Left ventricle myocardium superior (tissue), 1 donor: Measurements from ENCODE around the gene UBL7. TPM values are rescaled to one million over a fixed set of nuclear protein-coding genes. Genes with fewer than 3 reads are reported as not detected.

ENCODE experiments used
- ATAC-seq: fragments of 200-7000 bp; cut with Tn5 transposase; one replicate; pipeline ENCODE4 v1.9.1; 2020; ENCODE audit warnings: mild to moderate bottlenecking, moderate library complexity
- DNase-seq: peaks from one replicate; pipeline ENCODE4 v3.0.0-alpha.2; 2020
- intact Hi-C: fragments of 100-400 bp; cut with micrococcal nuclease; formaldehyde crosslinking; loops from one replicate; pipeline ENCODE4 v1.11.0; 2022
- total RNA-seq: library from RNA; stranded (reverse); fragmentation: NEBNext Ultra II Directional; extraction: Animal tissue kit (Norgen Biotek cat#: 25700); gene quantifications from one replicate; pipeline ENCODE4 v1.2.1, GENCODE V29; 2021
- donor health status: DM: no; HTN: yes; CAD: no; lungs with severe emphysema.

UBL7 gene
- total RNA-seq, 1 donor from 2014 or later = 55.1 TPM

GRCh38 chr15:74427607-74428441 lies 33.1 kb downstream of the UBL7 start:
- no peak for ATAC-seq
- no peak for DNase-seq
- intact Hi-C loops = no loop called here

- ATAC-seq (no peak), DNase-seq (no peak)
- intact Hi-C loops = no loop called here
Measured at GRCh38 chr15:74426404-74427281, 34.3 kb downstream of the UBL7 start.

DNA sequence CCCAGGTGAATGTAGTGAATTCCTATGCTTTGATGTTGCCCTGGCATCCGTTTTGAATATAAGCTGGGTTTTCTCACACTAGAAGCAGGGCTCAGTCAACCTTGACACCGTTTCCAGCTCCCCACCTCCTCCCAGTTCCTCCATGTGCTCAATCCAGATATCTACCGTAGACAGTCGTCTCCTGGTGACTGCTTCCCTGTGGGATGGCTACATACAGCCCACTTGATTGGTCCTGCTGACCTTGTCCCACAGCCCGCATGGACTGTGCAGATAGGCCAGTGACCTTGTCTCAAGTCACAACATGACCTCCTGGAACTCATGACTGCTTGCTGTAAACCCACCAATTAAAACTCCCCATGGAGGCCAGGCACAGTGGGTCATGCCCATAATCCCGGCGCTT lies 35.3 kb downstream of the UBL7 start:
- DNase-seq = no peak
- intact Hi-C loops = no loop called here
- ATAC-seq = no peak

DNA sequence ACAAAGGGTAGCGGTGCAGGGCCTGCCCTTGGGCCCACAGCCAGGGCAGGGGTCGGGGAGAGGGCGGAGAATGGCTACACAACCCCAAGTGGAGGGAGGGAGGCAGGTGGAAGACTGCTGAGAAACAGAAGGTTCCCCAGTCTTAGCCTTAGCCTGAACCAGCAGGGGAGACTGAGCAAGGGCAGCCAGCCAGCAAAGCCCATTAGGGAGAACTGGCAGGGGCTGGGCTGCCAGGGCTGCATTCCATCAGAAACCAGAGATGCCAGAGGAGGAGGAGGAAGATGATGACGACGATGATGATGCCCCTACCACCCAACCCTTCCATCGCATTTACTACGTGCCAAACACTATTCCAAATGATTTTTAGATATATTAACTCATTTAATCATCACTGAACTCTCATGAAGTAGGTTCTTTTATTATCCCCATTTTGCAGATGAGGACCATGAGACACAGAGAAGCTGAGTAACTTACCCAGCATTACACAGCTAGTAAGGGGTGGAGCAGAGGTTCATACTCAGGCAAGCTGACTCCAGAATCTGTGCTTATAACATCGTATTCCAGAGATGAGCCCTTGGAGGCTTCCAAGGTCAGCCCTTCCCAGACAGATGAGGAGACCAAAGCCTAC lies 35.9 kb downstream of the UBL7 start:
- no peak for ATAC-seq
- intact Hi-C loops = no loop called here
- no peak for DNase-seq

GRCh38 chr15:74423431-74424257 lies 37.3 kb downstream of the UBL7 start:
- intact Hi-C loops = no loop called here
- DNase-seq = no peak

GRCh38 chr15:74422652-74423430 lies 38.1 kb downstream of the UBL7 start:
- DNase-seq (no peak), ATAC-seq (no peak)
- intact Hi-C loops = no loop called here

More at GRCh38 chr15:74423431-74424257, 37.3 kb downstream of the UBL7 start:
- ATAC-seq = no peak

- intact Hi-C loops = no loop called here
- ATAC-seq (no peak), DNase-seq (no peak)
Measured at GRCh38 chr15:74422265-74422651, 38.7 kb downstream of the UBL7 start.

GRCh38 chr15:74421302-74422245 lies 39.4 kb downstream of the UBL7 start:
- no peak for DNase-seq
- intact Hi-C loops = no loop called here

GRCh38 chr15:74420193-74420905 lies 40.6 kb downstream of the UBL7 start:
- ATAC-seq (peak; percentile 80), DNase-seq (no peak)
- intact Hi-C loops = no loop called here

More at GRCh38 chr15:74421302-74422245, 39.4 kb downstream of the UBL7 start:
- no peak for ATAC-seq

DNA sequence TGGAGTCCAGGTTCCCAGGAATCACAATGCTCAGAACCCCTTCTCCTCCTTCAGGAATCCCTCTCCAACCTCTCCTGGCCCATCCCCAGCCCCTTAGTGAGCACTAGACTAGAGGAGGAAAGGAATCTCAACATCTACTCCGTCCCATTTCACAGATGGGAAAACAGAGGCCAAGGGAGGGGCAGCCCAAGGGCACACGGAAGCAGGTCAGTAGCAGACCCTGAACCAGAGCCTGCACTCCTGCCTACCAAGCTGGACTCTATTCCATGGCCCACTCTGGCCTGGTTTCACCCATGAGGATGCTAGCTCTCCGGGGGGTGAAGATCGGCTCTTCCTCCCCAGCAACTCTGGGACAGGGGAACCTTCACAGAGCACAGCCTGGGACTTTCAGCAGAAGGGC lies 41.5 kb downstream of the UBL7 start:
- intact Hi-C loops = no loop called here
- DNase-seq (no peak), ATAC-seq (no peak)

DNA sequence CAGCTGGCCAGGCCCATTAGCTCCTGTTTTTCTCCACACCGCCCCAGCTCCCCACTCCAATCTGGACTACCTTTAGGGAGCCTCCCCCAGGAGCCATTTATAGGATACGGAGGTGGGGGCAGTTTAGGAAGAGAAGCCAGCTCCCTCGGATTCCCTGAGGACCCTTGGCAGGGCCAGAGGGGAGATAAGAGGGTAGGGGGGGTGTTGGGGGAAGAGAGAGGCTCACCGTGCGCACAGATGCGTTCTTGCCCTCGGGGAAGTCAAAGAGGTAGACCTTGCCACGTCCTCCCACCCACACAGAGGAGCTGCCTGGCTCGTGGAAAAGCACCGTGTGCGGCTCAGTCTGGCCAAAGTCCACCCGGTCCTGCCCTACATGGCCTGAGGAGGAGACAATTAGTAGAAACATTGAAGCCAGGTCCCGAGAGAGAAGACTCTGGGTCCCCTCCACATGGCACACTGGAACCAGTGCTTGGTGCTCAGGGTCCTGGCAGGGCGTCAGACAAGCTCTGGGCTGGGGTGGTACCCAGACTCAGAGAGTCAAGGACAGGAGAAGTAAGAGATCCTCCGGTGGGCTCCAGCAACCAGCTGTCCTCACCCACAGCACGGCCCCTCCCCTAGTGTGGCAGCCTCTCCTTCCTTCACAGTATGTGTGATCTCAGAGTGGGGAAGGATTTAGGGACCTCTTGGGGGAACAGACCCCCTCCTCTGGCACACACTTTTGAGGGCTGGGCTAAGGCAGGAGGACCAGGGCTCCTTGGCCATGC lies 42.2 kb downstream of the UBL7 start:
- ATAC-seq = no peak

GRCh38 chr15:74417670-74418069 lies 43.3 kb downstream of the UBL7 start:
- ATAC-seq (no peak), DNase-seq (no peak)
- intact Hi-C loops = no loop called here

More for the DNA sequence above, 42.2 kb downstream of the UBL7 start:
- DNase-seq = no peak
- intact Hi-C loops = no loop called here

GRCh38 chr15:74417225-74417624 lies 43.7 kb downstream of the UBL7 start:
- peak; percentile 50 for ATAC-seq
- DNase-seq = peak; percentile 49

DNA sequence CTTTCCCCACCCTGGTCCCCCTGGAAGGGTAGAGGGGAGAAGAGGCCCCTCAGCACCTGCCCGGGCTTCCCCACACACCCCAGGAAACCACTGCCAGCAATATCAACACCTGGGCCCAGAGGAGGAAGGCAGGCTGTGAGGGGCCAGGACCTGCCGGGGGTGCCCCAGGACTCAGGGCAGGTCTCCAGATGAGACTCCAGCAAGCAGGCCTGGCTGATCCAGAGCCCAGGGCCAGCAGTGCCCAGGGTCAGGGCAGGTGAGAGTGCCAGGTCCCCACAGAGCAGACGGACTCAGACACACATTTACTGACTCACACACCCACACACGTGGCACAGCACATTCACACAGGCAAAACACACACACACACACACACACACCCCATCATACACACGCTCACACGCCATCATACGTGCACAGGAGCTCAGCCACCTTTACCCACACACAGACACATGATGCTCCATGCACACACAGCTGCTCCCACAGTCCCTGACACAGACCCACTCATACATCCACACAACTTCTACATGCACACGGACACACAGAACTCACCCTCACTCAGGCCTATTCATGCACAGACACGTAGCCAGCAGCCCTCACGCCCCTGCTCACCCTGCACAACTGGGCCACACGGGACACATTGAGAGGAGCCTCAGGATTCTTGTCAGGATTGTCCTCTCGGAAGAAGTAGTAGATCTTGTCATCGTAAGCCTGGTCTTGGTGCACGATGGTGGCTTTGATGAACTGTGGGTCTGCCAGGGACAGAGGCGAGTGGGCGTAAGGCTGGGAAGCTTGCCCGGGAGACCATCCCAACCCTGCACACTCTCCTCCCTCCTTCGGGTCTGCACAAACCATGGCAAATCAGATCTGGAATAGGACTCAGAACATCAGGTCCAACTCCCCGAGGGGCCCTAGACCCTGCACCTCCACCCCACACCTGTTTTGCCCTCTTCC lies 44.7 kb downstream of the UBL7 start:
- DNase-seq (no peak), ATAC-seq (no peak)
- intact Hi-C loops = no loop called here

More at GRCh38 chr15:74417225-74417624, 43.7 kb downstream of the UBL7 start:
- intact Hi-C loops = no loop called here
